HG03108 (cell line): ENCODE measurements around the gene NMT1.
"Not testable (repeated sequence)": the region's sequence is repeated elsewhere in the genome, so short reads cannot be mapped to it uniquely, and the experiment has no call there.

Source experiments
- ATAC-seq: cut with Tn5 transposase; IDR thresholded peaks from one replicate; pipeline ENCODE4 v1.9.1; 2021; ENCODE audit warnings: moderate library complexity; ENCODE audit not compliant: unreplicated experiment

NMT1 gene

DNA sequence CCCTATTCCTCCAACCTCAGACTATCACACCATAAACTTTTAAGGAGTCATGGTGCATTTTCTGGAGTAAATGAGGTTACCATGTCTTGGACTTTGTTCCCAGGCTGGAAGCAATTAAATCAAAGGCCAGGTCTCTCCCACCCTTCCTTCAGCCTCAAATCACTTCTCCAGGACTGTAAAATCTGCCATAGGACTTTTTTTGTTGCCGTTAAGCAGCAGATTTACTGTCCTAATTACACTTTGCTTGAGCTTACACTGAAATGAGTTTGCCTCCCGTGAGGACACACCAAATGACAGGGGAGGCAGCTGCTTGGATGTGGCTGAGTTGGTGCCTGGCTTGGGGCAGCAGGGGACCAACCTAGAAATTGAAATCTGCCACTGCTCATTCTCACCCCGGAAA, 24.4 kb upstream of the NMT1 start:
- no peak for ATAC-seq

DNA sequence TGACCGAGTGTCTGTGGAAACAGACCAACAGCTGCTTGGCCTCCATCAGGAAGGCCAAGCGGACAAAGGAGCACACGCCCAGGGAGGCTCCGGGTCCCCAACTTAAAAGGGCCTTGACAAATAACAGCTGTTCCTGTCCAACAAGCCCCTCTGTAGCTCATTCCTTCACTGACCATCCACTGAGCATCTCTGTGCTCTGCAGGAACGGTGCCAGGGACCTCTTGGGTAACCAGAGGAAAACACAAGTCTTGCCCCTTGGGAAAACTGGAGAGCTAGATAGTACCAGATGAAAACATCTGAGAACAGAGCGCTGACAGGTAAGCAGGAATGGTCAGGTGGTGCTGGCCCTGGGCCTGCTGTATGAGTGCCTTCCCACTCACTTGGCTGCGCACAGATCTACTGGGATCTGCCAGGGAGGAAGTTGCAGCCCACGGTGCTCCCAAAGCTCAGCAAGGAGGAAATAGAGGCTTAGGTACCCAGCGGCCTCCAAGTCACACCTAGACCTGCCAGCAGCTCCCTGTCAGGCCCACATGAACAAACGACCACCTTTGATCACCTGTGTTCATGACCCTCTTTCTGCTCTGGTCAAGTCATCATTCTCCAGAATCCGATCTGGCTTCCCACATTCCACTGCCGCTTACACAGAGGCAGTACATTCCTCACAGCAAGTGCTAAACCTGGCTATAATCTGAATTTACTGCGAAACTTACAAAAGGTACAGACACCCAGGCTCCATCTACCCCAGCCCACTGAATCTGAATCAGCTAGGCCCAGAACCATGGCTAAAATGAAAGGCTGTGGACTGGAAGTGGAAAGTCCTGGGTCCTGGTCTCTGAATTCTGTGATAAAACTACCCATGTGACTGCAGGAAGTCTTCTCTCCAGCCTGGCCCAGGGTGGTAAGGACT, 22.1 kb upstream of the NMT1 start:
- no peak for ATAC-seq

GRCh38 chr17:45040459-45040858, 20.7 kb upstream of the NMT1 start:
- ATAC-seq, result no peak

- no peak for ATAC-seq
Measured at GRCh38 chr17:45042346-45043120, 18.6 kb upstream of the NMT1 start.

- ATAC-seq, result no peak
Measured at GRCh38 chr17:45043813-45044540, 17.1 kb upstream of the NMT1 start.

DNA sequence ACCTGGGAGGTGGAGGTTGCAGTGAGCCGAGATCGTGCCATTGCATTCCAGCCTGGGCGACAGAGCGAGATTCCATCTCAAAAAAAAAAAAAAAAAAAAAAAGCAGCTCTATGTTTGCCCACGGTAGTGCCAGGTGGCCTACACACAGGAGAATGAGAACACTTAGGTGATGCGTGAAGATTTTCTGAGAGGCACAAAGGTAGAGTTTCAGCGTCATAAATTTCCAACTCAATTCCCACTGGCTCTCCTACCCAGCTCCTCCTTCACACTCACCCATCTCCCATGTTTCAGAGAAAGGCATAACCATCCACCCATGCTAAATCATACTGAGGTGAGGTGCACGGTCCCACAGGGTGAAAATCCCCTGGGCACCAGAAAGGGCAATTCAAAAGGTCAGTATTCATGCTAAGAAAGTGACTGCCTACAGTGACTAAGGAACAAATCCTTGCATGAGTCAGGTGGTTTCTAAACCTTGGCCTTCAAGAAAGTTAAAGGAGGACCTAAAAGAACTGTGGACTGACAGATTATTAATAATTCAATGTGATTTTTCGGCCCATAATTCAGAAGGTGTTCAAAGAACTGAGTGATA, 14.5 kb upstream of the NMT1 start:
- no peak for ATAC-seq

GRCh38 chr17:45048795-45049563, 12.1 kb upstream of the NMT1 start:
- ATAC-seq, result no peak

- ATAC-seq, result no peak
Measured at GRCh38 chr17:45050481-45051059, 10.5 kb upstream of the NMT1 start.

DNA sequence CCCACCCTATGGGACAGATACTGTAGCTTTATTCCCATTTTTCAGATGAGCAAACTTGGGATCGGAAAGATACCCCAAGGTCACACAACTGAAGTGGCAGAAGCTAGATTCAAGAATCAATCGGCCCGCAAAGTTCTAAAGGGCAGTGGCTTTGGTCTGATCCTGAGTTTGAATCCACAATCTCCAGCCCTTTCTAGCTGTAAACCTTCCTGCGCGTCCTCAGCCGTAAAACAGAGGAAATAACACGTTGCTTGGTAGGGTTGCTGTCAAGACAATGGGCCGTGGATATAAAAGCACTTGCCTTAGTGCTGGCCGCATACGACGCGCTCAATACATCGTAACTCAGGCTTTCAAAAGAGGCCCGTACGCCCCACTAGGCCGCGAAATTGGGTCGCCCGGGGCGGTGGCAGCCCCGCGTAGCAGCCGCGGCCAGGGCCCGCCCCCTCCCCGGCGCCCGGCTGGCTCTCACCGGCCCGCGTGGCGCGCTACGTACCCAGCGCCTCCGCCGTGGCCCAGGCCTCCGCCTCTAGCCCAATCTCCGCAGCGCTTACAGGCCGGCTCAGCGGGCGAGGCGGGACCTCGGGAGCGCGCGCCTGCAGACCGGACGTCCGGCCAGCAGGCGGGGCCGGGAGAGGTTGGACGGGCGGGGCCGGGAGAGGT, 9.9 kb upstream of the NMT1 start, which contains the start of gene DCAKD:
Gene DCAKD (minus strand): TSS at position 573 of the 660 bp plus-strand sequence. CDS start 16,747 bp downstream, outside the sequence.
- ATAC-seq, result peak; percentile 91

- ATAC-seq, result not testable (repeated sequence)
Measured at GRCh38 chr17:45051720-45052051, 9.4 kb upstream of the NMT1 start.

DNA sequence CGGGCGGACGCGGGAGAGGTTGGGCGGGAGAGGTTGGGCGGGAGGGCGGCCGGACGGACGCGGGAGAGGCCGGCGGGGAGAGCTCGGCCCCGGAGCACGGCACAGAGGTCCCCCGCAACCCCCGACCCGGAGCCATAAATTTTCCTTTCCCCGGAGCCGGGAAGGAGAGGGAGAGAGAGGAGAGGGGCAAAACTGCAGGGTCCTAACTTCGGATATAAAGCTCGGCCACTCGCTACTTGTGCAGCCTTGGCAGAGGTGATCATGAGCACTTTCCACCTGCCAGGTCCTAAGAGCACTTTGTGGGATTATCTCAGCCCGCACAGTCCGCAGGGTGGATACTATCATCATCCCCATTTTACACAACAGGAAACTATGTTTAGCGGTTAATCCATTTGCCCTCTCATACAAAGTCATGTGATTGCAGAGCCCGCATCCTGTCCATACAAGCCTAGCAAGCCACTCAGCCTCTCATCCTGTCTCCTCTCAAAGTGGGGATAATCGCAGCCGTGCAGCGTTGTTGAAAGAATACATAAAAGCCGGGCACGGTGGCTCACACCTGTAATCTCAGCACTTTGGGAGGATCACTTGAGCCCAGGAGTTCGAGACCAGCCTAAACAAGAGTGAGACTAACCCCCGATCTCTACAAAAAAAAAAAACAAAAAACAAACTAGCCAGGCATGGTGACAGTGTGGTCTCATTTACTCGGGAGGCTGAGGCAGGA, 8.9 kb upstream of the NMT1 start:
- no peak for ATAC-seq

DNA sequence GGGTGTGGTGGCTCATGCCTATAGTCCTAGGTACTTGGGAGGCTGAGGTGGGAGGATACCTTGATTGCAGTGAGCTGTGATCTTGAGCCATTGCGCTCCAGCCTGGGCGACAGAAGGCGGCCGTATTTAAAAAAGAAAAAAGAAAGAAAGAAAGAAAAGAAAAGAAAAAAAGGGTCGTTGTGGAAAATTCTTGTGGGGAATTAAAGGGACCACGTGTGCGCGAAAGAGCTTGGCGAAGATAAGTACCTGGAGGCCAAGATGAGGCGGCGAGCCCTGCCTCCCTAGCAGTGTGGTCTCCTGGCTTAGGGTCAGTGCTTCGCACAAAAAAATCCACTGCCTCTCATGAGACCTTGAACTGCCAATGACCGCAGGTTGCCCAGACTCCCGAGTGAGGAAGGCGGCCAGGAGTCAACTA, 728 bp upstream of the NMT1 start:
- no peak for ATAC-seq

DNA sequence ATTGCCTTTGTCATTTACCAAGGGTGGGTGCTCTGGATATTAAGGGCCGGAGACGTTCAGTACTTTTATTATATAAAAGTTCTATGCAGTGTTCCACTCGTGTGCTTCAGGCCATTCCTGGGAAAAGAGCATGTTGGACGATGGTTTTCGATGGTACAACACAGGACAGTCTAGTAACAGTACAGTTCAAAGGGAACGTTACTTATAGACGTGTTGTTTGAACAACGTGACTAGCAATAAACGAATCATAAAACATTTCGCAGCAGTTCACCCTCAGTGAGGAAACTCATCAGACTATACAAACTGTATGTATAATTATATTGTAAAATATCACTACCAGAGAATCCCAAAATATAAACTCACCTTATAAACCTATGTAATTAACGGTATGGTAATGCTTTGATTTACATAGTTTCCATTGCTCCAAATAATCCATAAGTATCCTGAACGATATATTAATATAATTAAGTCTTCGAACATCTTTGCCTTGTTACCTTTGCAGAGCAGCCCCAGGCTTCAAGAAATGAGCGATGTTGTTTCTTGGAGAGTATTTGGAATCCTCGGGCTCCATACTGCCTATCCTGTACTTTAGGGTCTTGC, 589 bp downstream of the NMT1 start:
- ATAC-seq, result no peak

GRCh38 chr17:45063198-45063597, 2.1 kb downstream of the NMT1 start:
- no peak for ATAC-seq

DNA sequence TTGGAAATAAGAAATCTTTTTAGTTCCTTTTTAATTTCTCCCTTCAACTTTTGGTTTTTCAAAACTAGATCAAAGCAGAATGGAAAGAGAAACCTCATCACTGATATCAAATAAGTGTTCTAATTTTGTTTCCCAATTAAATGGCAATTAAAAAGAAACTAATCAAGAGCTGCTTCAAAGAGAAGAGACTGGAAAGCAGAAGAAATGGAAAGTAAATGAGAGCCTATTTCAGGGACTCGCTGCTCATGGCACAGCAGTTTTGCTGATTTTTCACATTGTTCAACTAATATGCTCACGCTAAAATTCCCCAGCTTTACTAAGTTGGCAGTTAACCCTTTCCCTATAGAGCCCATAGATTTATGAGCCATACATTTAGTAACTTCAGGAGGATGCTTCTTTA, 6.5 kb downstream of the NMT1 start:
- no peak for ATAC-seq

GRCh38 chr17:45070001-45070400, 8.9 kb downstream of the NMT1 start:
- no peak for ATAC-seq

GRCh38 chr17:45070809-45071208, 9.7 kb downstream of the NMT1 start:
- ATAC-seq, result no peak

GRCh38 chr17:45073414-45074070, 12.4 kb downstream of the NMT1 start:
- no peak for ATAC-seq
